Endothelial cell of umbilical vein (primary cell): ENCODE data around the gene CYP11A1. TPM values are rescaled to one million over a fixed set of nuclear protein-coding genes. Genes with fewer than 3 reads are reported as not detected.

Experiments
- BruUV-seq: library from RNA; stranded (reverse); fragments of 400-500 nt; replicated peaks from 2 replicates; lab custom pipeline; 2021; lab: Mats Ljungman, UMichigan
- CTCF ChIA-PET: fragments of 300-600, 350-600 bp; sonication (Branson Sonifier 250); formaldehyde crosslinking; loops from one replicate; lab custom pipeline; 2021; ENCODE audit warnings: antibody characterized with exemption, inconsistent platforms; lab: Charles Lee
- POLR2A ChIA-PET: fragments of 300-600, 350-600 bp; sonication (Branson Sonifier 250); formaldehyde crosslinking; loops from one replicate; lab custom pipeline; 2021; ENCODE audit warnings: antibody characterized with exemption, inconsistent platforms; lab: Charles Lee
- DNase-seq: peaks from one replicate; pipeline ENCODE4 v3.0.0-alpha.2; 2011; ENCODE audit warnings: low read depth, low spot score
- FAIRE-seq: peaks from 2 replicates; lab custom pipeline; 2011; peaks lifted over from hg19 to GRCh38; lab: Jason Lieb, UNC
- H2AFZ ChIP-seq: 2 replicates; pipeline ENCODE4 v1.6.0; 2012; ENCODE audit warnings: low read depth, low read length, control low read depth, inconsistent platforms
- H3K27ac ChIP-seq: 2 replicates; pipeline ENCODE4 v1.5.1; 2011; ENCODE audit warnings: low read depth, mild to moderate bottlenecking, control low read depth, low read length, moderate library complexity; ENCODE audit not compliant: insufficient read depth
- H3K27me3 ChIP-seq, 2 experiments: 2 replicates each; pipeline versions ENCODE4 v1.6.0 to v1.6.1; 2011; ENCODE audit warnings: low read length in 2 of 2, mixed read lengths in 1 of 2; ENCODE audit not compliant: control insufficient read depth in 2 of 2, insufficient read depth in 2 of 2
- H3K36me3 ChIP-seq, 2 experiments: 2 replicates in 1 of 2; 3 replicates in 1 of 2; pipeline ENCODE4 v1.5.1; 2011; ENCODE audit warnings: low read length in 2 of 2, mild to moderate bottlenecking in 1 of 2, moderate library complexity in 1 of 2; ENCODE audit not compliant: control insufficient read depth in 2 of 2, insufficient read depth in 2 of 2; ENCODE audit errors: extremely low read depth in 1 of 2
- H3K4me1 ChIP-seq: 3 replicates; pipeline ENCODE4 v1.5.1; 2011; ENCODE audit warnings: mild to moderate bottlenecking, low read length; ENCODE audit not compliant: control insufficient read depth, insufficient read depth; ENCODE audit errors: extremely low read depth
- H3K4me2 ChIP-seq: 2 replicates; pipeline ENCODE4 v1.6.1; 2011; ENCODE audit warnings: low read length, control low read depth, mixed read lengths; ENCODE audit not compliant: insufficient read depth
- H3K4me3 ChIP-seq, 3 experiments: fragments of 200-600 bp in 1 of 3; sonication (generic), shearing (Covaris generic) in 1 of 3; replicated peaks in 1 of 3; 2 replicates each; pipeline ENCODE4 v1.5.1; 2011 to 2016; ENCODE audit warnings: control low read depth in 3 of 3, low read length in 3 of 3, mild to moderate bottlenecking in 2 of 3, inconsistent platforms in 1 of 3, low read depth in 1 of 3, moderate library complexity in 1 of 3; ENCODE audit not compliant: insufficient read depth in 1 of 3
- H3K79me2 ChIP-seq: 2 replicates; pipeline ENCODE4 v1.6.0; 2012; ENCODE audit warnings: low read length, inconsistent platforms; ENCODE audit not compliant: control insufficient read depth, insufficient read depth
- H3K9ac ChIP-seq: replicated peaks from 2 replicates; pipeline ENCODE3; 2011; ENCODE audit warnings: low read length, control low read depth; ENCODE audit not compliant: insufficient read depth; ENCODE audit errors: extremely low read depth
- H3K9me1 ChIP-seq: replicated peaks from 3 replicates; pipeline ENCODE4 v1.6.0; 2011; ENCODE audit warnings: mild to moderate bottlenecking, low read length; ENCODE audit not compliant: control insufficient read depth, insufficient read depth; ENCODE audit errors: extremely low read depth
- H3K9me3 ChIP-seq: replicated peaks from 2 replicates; pipeline ENCODE4 v1.5.1; 2012; ENCODE audit warnings: low read length, inconsistent platforms; ENCODE audit not compliant: control insufficient read depth, insufficient read depth
- H4K20me1 ChIP-seq: replicated peaks from 2 replicates; pipeline ENCODE3; 2011; ENCODE audit warnings: mild to moderate bottlenecking, low read length; ENCODE audit not compliant: control insufficient read depth, insufficient read depth; ENCODE audit errors: extremely low read depth
- GATA2 ChIP-seq: IDR thresholded peaks from 2 replicates; pipeline ENCODE4 v1.7.0; 2011; ENCODE audit warnings: low read depth, mild to moderate bottlenecking, moderate library complexity, mixed read lengths, low read length; ENCODE audit not compliant: insufficient read length, insufficient read depth
- MYC ChIP-seq: IDR thresholded peaks from one replicate; pipeline ENCODE4 v1.6.1; 2011; ENCODE audit warnings: mild to moderate bottlenecking, low read depth, low read length
- POLR2A ChIP-seq: IDR thresholded peaks from 2 replicates; pipeline ENCODE4 v1.6.1; 2012; ENCODE audit warnings: low read depth, mild to moderate bottlenecking, control low read depth, low read length
- dilution Hi-C: fragments of 300-500 bp; cut with MboI; formaldehyde crosslinking; loops from one replicate; pipeline ENCODE4 v1.15.0; 2019; ENCODE audit warnings: low sequenced_read_pairs; ENCODE audit not compliant: extremely low pct_ligation_motif_present
- intact Hi-C: fragments of 100-400 bp; cut with micrococcal nuclease; formaldehyde crosslinking; loops from one replicate; pipeline ENCODE4 v1.10.0; 2022
- polyA plus RNA-seq, 4 experiments: library from polyadenylated mRNA; depleted of rRNA in 3 of 4; stranded (reverse) in 3 of 4; unstranded in 1 of 4; fragments of >200 nt; gene quantifications; 2 replicates each; pipeline versions ENCODE4 v1.2.1 to v1.2.3, GENCODE V29; 2011 to 2012; ENCODE audit warnings: missing spikeins in 1 of 4
- total RNA-seq: library from RNA; stranded (reverse); gene quantifications from 2 replicates; pipeline ENCODE4 v1.2.3, GENCODE V29; 2021

CYP11A1 gene
- total and polyA plus RNA-seq, 2 donors (not counting 3 experiments of a cell fraction or from before 2014, with no cell fraction given) = 0.08 TPM; not detected in 1

DNA sequence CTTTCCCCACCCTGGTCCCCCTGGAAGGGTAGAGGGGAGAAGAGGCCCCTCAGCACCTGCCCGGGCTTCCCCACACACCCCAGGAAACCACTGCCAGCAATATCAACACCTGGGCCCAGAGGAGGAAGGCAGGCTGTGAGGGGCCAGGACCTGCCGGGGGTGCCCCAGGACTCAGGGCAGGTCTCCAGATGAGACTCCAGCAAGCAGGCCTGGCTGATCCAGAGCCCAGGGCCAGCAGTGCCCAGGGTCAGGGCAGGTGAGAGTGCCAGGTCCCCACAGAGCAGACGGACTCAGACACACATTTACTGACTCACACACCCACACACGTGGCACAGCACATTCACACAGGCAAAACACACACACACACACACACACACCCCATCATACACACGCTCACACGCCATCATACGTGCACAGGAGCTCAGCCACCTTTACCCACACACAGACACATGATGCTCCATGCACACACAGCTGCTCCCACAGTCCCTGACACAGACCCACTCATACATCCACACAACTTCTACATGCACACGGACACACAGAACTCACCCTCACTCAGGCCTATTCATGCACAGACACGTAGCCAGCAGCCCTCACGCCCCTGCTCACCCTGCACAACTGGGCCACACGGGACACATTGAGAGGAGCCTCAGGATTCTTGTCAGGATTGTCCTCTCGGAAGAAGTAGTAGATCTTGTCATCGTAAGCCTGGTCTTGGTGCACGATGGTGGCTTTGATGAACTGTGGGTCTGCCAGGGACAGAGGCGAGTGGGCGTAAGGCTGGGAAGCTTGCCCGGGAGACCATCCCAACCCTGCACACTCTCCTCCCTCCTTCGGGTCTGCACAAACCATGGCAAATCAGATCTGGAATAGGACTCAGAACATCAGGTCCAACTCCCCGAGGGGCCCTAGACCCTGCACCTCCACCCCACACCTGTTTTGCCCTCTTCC is 48.8 kb upstream of the CYP11A1 start:
- dilution Hi-C loops = no loop called here
- H3K4me3 ChIP-seq = no peak overlapping the region
- no peak overlapping the region for H3K27ac ChIP-seq
- H3K9ac ChIP-seq = no peak overlapping the region
- no peaks in the 10 kb centered on the region for H3K79me2 ChIP-seq
- H3K27me3 ChIP-seq = no peaks in the 10 kb centered on the region
- DNase-seq = no peak
- CTCF ChIA-PET = no interaction called here
- H2AFZ ChIP-seq = no peak overlapping the region
- no peaks in the 10 kb centered on the region for H4K20me1 ChIP-seq
- no peaks in the 10 kb centered on the region for H3K4me1 ChIP-seq
- no peak for FAIRE-seq
- BruUV-seq = no TSS peak
- H3K9me1 ChIP-seq = no peaks in the 10 kb centered on the region
- no peaks in the 10 kb centered on the region for H3K9me3 ChIP-seq
- no peaks in the 10 kb centered on the region for H3K36me3 ChIP-seq
- H3K4me2 ChIP-seq = no peak overlapping the region
- intact Hi-C loops = no loop called here
- POLR2A ChIA-PET = no interaction called here
- TF ChIP-seq MYC = no peak

DNA sequence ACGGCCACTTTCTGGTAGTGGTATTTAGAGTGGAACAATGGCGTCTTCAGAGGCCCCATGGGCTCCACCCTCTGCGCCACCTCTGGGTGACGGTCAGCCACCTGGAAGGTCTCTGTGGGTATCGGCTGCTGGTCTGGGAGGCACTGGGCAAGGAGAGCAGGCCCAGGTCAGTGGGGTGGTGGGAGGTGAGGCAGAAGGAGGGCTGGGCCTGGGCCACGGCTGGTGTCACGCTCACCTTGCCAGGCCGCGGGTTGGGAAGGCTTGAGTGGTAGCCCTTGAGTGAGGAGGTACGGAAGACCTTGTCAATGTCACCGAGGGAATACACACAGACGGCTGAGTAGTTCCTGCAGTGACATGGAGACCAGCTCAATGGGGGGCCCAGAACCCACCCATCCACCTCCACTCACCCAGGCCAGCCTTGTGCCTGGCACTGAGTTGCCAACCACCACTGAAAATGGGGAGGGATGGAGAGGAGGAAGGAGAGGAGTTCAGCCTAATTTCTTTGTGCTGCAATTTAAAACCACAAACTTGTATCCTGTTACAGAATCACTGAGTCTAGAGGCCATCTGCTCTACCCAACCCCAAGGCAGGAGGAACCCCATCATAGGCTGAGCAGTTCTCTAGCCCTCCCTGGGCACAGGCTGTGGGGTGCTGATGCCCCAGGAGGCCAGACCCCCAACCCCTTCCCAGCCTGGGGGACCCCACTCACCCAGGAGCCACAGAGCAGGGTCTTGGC is 47.3 kb upstream of the CYP11A1 start:
- BruUV-seq = no TSS peak
- Histone ChIP-seq H3K4me1 (no peaks in the 10 kb centered on the region), H3K9me3 (no peaks in the 10 kb centered on the region), H3K27ac (no peak overlapping the region), H3K79me2 (no peaks in the 10 kb centered on the region), H3K27me3 (no peaks in the 10 kb centered on the region), H3K9ac (no peak overlapping the region), H3K4me3 (no peak overlapping the region), H3K36me3 (no peaks in the 10 kb centered on the region), H3K4me2 (no peak overlapping the region), H2AFZ (no peak overlapping the region), H4K20me1 (no peaks in the 10 kb centered on the region), H3K9me1 (no peaks in the 10 kb centered on the region)
- CTCF ChIA-PET = no interaction called here
- POLR2A ChIA-PET = no interaction called here
- dilution Hi-C loops = no loop called here
- intact Hi-C loops = no loop called here
- TF ChIP-seq POLR2A = no peak
- no peak for TF ChIP-seq MYC
- no peak for TF ChIP-seq GATA2
- DNase-seq = no peak
- no peak for FAIRE-seq
